UCSD-AML1 (cell line): Measurements from ENCODE around the gene TNPO3.
"Not testable (repeated sequence)": the region's sequence is repeated elsewhere in the genome, so short reads cannot be mapped to it uniquely, and the experiment has no call there.

ENCODE experiments used
- DNase-seq: peaks from one replicate; lab custom pipeline; 2025; ENCODE audit not compliant: unreplicated experiment; lab: John Stamatoyannopoulos, UW

The TNPO3 gene

DNA sequence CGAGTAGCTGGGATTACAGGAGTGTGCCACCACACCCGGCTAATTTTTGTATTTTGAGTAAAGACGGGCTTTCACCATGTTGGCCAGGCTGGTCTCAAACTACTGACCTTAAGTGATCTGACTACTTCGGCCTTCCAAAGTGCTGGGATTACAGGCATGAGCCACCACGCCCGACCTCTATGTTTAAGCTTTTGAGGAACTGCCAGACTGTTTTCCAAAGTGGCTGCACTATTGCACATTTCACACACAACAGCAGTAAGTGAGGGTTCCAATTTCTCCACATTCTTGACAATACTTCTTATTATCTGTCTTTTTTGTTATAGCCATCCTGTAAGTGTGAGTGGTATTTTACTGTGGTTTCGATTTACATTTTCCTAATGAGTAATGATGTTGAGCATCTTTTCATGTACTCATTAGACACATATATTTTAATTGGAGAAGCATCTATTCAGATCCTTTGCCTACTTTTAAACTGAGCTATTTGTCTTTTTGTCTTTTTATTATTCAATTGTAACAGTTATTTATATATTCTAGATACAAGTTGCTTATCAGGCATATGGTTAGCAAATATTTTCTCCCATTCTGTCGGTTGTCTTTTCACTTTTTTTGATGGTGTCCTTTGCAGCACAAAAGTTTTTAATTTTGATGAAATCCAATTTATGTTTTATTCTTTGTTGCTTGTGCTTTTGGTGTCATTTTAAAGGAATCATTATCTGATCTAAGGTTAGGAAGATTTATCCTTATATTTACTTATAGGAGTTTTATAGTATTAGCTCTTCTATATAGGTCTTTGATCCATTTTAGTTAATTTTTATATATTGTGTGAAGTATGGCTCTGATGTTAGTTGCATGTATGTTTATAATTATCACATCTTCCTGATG, 130.0 kb downstream of the TNPO3 start:
- DNase-seq, result no peak

DNA sequence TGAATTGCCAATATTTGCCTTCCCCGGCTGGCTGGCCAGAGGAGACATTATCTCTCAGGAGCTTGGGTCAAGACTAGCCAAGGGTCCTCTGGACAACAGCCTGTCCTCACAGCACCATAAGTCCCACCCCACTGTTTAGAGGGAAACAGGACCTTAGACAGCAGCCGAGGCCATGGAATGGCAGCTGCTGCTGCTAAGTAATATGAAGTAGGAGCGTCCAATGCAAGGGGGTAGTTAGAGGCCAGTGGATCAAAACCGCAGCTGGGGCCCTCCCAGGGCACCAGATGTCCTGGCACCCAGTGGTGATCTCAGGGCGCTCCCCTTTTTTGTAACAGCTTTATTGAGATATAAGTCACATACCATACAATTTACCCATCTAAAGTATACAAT, 131.5 kb downstream of the TNPO3 start:
- DNase-seq, result no peak

DNA sequence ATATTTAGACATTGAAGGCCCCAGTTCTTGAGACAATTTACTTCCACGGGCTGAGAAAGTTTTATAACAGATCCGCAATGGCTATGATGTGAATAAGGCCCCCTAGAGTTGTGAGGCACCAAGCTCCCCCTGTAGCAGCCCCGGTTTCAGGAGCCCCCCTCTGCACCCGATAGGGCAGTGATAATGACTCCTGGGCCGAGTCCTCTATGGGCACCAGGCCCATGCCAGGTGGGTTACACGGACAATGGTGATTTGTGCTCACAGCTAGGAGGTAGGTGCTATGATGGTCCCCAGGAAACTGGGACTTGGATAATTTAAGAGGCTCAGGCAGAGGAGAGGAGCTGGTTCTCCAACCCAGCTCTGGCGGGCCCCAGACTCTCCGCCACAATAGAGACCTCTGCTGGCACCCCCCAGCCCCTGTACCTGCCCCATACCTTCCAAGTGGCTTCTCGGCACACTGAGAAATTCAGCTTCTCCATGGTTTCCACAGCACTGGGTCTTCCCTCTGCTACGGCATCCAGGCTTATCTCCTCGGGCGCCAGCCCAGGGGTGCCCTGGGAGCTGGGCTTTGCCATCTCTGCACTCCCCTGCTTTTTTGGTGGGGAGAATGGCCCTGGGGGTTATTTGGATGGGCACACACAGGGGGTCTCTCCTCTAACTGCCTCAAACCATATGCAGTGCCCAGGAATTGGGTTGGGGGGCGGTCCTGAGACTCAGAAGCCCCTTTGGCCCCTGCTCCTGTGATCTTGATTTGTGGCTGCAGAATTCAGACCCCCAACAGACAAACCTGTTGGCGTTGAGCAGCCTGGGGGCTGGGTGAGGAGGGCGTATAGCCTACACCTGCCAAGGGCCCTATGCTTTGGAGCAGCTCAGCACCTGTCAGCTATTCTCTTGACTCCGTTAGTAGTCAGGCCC, 132.2 kb downstream of the TNPO3 start:
- DNase-seq, result no peak

DNA sequence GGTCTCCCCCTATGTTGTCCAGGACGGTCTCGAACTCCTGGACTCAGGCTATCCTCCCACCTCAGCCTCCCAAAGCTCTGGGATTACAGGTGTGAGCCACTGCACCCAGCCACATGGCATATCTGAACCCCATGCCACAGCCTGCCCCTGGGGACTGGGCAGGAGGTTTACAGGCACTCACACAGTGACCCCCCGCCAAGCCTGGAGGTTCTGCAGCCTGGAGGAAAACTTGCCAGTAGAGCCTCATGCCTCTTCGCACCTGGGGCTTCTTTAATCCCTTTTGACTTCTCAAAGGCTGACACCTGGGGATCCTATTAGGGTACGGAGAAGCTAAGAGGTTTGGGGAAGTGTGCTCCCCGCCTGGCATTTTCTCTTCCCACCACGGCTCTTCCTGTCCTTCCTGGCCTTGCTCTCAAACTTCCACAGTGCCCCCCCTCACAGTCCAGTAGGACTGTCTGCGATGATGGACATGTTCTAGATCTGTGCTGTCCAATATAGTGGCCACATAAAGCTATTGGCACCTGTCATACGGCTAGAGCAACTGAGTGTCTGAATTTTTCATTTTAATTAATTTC, 133.0 kb downstream of the TNPO3 start:
- no peak for DNase-seq

DNA sequence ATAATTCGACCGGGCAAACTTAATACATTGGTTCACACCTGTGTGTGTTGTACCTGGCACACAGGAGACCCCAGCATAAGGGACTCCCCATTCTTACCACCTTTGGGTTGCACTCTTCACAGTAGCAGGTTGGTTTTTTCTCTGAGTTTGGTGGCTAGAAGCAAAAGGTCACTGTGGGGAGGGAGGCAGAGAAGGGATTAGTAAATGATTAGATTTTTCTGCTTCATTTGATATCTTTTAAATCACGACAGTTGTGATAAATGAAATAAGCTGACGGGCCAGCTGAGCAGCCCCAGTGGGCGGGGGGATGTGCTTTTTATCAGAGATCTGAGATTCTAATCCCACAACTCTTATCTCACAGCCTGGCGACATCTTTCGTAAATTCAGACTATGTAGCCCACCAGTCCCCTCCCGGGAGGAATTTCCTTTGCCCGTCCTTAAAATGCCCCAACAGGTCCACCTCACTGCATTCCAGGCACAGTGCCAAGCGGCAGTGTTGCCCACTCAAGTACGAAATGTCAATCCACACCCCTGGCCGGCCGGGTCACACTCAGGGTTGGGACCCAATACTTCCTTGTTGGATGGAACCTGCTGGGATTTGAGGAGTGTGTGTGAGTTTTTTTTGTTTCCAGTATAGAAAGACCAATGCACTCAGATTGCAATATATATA, 133.9 kb downstream of the TNPO3 start:
- no peak for DNase-seq

DNA sequence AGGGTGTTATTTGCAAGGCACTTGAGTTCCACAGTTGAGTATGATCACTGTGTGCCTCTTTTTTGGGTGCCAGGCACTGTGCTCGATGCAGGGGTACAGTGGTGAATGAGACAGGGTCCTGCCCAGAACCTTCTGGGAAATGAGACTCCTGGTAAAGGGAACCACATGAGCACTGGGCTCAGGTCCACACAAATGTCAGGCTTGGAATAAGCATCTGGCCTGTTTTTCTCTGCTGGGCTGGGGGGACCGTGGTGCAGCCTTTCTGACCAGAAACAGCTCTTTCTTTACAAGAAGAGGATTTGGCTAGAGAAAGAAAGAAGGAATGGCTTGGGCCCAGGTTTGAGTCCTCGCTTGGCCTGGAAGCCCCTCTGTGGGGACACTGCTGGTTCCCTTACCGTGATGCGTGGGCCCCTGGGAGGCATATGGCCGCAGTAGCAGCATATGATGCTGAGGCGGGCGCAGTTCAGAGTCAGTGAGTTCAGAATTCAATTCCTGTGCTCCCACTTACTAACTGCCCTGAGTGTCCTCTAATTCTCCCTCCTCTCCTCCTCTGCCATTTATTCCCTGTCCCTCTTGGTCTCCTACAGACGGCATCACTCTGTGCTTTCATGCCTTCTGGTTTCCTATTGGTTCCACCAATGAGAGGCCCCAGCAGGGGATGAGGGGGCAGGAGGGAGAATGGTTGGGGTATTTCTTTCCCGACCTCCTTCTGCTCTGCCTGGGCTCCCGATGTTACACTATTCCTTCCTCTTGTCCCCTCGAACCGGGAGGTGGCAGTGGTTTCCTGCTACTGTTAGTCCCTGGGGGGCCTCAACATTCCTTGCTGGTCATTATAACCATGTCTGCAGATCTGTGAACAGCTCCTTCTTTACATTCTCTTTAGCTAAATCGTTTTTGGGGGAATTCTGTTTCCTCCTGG, 134.8 kb downstream of the TNPO3 start:
- DNase-seq, result no peak

DNA sequence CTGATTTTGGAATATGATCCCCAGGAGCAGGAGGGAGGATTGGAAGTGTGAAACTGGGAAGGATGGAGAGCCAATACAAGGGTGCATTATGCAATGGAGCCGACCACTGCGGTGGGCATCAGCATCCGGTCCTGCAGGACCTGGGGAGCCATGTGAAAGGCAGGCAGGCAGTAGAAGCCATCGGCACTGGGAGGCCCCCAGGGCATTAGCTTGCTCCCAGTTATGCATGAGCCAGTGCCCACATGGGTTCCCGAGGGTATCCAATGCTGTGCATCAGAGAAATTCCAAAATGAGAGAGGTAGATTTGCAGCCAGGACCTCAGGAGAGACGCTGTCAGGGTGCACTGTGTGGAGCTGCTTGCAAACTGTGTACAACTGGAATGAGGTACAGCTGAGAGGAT, 135.7 kb downstream of the TNPO3 start:
- no peak for DNase-seq

DNA sequence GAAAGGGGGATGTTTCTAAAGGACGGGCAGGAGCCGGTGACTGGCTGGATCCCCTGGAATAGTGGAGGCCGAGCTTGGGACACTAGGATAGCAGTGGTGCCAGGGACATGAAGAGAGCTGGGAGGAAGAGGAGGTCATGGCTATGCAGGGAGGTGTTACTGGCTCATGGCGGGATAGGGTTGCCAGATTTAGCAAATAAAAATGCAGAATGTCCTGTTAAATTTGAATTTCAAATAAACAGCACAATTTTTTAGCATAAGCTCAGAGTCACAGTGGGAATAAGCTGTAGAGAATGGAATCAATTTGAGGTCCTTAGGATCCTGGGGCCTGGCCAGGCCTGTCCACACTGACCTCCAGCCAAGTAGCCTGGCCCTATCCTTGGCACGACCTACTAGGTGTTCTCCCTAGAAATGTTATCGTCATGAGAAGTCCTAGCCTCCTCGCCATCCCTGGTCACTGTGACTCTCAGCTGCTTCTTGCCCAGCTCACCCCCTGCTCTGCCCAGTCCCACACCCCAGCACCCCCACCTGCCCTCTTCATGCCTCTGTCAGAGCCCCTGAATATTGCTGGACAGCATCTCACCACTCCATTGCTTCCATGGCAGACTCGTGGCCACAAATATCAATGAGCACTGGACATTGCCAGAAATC, 136.8 kb downstream of the TNPO3 start:
- no peak for DNase-seq

DNA sequence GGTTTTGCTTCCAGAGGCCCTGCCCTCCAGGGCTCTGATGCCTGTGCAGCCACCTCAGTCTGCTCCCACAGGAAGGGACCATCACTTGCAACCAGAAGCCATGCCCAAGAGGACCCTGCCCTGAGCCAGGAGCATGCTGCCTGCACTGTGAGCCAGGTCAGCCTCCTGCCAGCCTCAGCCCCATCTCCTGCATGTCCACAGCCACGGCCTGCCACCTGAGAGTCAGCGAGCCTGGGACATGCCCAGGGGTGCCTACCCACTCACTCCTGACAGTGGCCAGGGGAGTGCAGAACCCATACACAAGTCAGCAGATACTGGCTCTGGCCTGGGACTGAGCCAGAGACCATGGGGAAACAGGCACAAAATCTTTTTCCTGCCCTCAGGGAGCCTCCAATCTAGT, 137.8 kb downstream of the TNPO3 start:
- DNase-seq, result no peak

DNA sequence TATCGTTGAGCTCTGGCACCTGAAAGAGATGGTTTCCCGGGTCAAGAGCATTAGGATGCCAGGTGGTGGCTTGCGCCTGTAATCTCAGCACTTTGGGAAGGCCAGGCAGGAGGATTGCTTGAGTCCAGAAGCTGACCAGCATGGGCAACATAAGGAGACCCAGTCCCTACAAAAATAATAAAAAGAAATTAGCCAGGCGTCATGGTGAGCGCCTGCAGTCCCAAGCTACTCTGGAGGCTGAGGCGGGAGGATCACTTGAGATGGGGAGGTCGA, 138.3 kb downstream of the TNPO3 start:
- no peak for DNase-seq

DNA sequence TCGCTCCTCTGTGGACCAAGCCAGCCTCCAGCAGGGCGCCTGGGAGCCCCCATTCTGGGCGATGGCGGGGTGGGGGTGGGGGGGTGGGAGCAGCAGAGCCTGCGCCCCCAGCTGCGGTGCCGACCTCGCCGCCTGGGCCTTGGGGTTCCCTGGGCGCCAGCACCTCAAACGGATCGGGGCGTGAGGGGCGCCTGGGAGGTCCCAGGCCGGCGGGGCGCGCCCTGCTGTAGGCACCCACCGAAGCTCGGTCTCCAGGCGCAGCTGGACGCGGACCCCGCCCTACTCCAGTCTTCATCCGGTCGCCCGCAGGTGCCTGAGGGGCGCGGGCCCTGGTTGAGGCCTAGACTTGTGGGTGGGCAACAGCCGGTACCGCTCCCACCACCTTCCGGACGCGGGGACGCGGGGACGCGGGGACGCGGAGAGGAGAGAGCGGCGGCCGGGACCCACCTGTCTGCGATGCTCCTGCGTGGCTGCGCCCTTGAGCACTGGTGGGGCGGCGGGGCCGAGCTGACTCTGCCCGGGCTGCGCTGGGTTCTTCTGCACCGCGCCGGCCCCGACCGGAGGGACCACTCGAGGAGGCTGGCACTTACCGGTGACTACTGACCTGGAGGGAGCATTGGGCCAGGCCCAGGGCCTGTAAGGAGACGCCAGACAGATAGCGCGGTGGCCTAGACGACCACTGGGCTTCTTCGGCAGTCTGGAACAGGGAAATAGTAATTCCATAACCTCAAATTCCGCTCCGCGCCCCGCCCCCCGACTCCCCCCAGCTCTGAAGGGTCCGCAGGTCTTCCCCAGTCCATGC, 138.9 kb downstream of the TNPO3 start:
- DNase-seq, result no peak

DNA sequence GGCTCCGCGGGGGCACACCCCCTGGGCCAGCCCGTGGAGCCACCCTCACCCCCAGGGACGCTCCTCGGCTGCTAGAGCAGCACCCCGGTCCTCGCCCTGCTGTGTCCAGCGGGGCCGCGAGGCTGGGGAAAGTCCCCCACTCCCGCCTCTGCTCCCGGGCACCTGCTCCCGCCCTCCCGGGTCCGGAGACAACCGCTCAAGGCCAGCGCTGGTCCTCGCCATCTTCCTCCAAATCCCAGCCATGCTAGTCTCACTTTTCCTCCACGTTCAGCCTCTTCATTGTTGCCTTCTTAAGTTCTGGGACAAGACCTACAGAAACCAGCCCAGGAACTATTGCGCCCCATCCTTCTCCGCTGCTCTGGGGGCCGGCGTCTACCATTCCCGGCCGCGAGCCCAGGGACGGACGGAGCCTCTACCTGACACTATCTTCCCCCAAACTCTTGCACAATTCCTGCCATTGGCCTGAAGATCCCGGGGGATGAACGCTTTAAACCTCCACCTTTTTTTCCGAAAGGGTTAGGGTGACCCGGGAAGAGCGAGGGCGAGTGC, 139.6 kb downstream of the TNPO3 start:
- DNase-seq, result no peak

DNA sequence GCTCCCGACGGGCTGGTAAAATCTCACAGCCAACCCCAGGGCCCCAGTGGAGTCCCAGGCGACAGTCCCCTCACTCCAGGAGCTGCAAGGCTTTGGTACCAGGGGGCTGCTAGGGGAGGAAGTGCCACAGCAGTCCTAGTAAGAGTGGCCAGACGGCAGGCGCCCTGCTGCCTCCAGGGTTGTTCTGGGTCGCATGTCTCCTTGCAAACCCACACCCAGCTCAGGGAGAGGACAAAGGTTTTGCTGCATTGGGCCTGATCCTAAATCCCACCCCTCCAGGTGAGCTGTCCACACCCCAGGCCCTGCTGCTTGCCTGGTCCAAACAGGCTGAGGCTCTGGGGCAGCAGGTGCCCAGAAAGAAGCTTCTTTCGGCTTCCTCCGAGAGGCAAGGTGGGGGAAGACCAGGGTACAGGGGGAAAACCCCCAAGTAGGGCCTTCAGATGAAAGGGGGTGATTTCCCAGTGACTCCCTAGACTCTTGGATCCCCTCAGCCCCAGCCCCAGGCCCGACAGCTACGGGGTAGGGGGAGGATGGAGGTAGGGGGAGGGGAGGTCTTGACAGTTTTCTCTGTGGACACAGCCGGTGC, 140.3 kb downstream of the TNPO3 start:
- DNase-seq, result no peak

DNA sequence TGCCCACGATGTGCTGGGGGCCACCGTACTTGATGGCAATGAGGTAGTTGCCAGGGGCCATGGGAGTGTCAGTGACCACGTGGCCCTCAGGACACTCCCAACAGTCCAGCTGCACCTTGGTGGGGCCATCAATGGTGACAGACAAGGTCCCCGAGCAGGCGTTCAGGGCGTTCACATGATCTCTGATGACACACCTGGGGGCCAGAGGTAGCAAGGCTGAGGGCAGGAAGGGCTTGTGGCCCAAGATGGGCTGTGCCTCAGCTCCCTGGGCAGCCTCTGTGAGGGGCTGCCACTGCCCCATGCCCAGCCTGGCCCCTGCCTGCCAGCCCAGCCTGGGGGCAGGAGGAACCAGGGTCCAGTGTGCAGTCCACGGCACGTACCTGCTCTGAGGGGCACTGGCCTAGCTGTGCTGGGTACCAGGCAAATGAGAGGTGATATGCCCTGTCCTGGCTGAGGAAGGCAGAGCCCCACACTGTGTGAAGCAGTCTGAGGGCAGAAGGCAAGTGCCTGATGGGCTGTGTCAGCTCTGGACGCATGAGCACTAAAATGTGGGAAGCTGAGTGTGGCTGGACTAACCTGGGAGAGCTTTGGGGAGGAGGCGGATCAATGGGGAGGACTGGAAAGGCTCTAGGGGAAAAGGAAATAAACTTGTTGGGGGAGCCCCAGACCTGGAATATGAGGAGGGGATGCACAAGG, 140.9 kb downstream of the TNPO3 start:
- no peak for DNase-seq

DNA sequence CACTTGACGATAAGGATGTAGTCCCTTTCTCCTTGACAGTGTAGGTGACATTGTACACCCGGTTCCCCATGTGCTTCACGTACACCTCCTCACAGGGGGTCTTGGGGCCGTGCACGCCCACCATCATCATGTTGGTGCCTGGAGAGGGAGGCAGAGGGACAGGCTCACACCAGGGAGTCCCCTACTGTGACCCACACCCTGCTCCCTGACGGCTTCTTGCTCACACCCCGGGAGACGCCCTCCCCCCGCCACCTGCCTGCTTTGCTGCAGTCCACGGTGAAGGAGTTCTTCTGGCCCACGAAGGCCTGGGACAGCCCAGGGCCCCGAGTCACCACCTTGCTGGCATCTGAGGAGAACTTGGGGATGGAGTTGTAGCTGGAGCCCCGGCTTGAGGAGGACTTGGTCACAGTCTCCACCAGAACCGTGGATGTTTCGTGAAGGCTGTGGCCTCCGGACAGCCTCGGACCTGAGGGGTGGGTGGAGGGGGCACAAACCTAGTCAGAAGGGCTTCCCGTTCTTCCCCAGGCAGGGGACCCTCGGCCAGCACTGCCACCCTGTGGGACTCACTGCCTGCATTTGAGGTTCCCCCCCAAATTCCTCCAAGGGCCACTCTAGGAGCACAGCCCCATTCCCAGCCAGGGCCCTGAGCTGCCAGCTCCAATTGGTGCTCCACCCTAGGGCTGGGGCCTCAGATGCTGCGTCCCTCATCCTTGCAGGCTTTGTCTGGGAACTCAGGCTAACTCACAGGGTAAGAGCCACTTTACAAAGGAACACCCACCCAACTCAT, 142.0 kb downstream of the TNPO3 start:
- DNase-seq, result not testable (repeated sequence)

DNA sequence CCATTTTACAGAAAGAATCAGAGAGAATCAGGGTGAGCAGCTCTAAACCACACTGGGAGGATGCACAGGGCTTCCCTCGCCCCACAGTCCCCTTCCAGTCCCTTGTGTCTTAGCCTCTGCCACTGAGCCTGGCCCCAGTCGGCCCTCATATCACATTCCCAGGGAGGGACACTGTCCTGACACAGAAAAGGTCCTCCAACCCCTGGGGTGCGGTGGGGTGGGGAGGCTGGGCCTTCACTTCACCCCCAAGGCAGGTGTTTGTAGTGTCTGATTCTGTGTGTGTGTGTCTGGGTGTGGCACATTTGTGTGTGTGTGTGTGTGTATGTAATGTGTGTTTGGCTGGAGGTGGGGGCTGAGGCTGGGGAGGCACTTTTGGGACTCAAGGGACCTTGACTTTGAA, 142.6 kb downstream of the TNPO3 start:
- DNase-seq, result no peak

DNA sequence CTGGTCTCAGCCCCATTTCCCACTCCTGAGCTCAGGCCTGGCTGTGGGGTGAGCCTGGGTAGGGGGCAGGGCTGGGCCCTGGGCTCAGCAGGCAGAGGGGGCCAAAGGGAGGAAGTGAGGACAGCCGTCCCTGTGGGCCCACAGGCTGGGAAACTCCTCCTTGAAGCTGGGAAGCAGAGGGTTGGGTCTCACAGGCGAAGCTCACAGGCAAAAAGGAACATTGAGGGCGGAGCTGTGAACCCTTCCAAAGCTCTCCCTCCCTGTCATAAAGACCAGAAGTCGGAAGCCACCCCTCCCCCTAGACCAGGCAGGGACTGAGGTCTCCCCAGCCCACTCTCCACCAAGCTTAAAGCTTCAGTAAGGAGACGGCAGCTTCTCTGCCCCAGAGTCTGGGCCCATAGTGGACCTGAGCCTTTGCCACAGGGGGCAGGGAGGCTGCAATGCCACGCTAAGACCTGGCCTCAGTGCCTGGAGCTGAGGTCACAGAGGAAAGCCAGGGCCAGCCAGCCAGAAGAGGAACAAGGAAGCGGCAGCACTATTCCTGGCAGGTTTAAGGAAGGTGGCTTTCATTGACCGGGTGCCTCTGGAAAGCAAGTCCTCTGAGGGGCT, 143.4 kb downstream of the TNPO3 start:
- peak; percentile 55 for DNase-seq
